Ovary (tissue), 9 donors: ENCODE measurements around the gene GNA14. TPM values are rescaled to one million over a fixed set of nuclear protein-coding genes. Genes with fewer than 3 reads are reported as not detected.

Source experiments
- DNase-seq, 5 donors: peaks; one replicate each; pipeline ENCODE4 v3.0.0-alpha.2; 2019 to 2020
- H3K27ac ChIP-seq, 2 donors: fragments of 200-600 bp; one replicate each; pipeline versions ENCODE4 v1.5.1 to v1.8.0; 2019 to 2022
- H3K27me3 ChIP-seq: fragments of 200-600 bp; one replicate; pipeline ENCODE4 v1.8.0; 2022
- H3K36me3 ChIP-seq: fragments of 200-600 bp; sonication (generic); one replicate; pipeline ENCODE4 v1.5.1; 2019
- H3K4me1 ChIP-seq: one replicate; pipeline ENCODE4 v1.8.1; 2013; ENCODE audit warnings: mild to moderate bottlenecking, moderate library complexity; ENCODE audit not compliant: insufficient read depth
- H3K4me3 ChIP-seq: fragments of 200-600 bp; sonication (generic); one replicate; pipeline ENCODE4 v1.5.1; 2017
- H3K9me3 ChIP-seq, 2 donors: fragments of 200-600 bp in 1 of 2; sonication (generic) in 1 of 2; one replicate each; pipeline versions ENCODE4 v1.5.1 to v1.8.1; 2013 to 2019; ENCODE audit warnings: mild to moderate bottlenecking in 1 of 2, moderate library complexity in 1 of 2
- EP300 ChIP-seq: sonication (generic); formaldehyde crosslinking; IDR thresholded peaks from one replicate; pipeline ENCODE4 v1.6.1; 2017; ENCODE audit warnings: antibody characterized with exemption
- POLR2A ChIP-seq: fragments of 450-650 bp; IDR thresholded peaks from one replicate; pipeline ENCODE4 v1.6.1; 2017; ENCODE audit warnings: antibody characterized with exemption, mild to moderate bottlenecking, moderate library complexity
- WGBS, 3 donors: extraction: QIAGEN DNeasy Blood & Tissue Kit in 1 of 3; methylation state at CpG; one replicate each; pipeline versions ENCODE4 v1.1.5 to v1.1.7; 2013 to 2017; 5-methylcytosine and 5-hydroxymethylcytosine counted together
- intact Hi-C, 4 donors: fragments of 100-400 bp; cut with DNase I; formaldehyde crosslinking; loops; one replicate each; pipeline versions ENCODE4 v1.11.0 to v1.15.1; 2022 to 2023
- polyA plus RNA-seq, 2 donors: library from polyadenylated mRNA; stranded (reverse); fragments of 200-250 nt in 1 of 2; fragments of 350-450 nt in 1 of 2; fragmentation: Illumina TruSeq in 1 of 2; extraction: RNeasy Lipid Tissue Mini Kit (QIAGEN cat#74804) in 1 of 2; gene quantifications; one replicate each; pipeline ENCODE4 v1.2.3, GENCODE V29; 2013 to 2014
- total RNA-seq, 7 donors: library from RNA; depleted of rRNA in 2 of 7; stranded (reverse); fragments of >200 nt in 2 of 7; fragmentation: NEBNext Ultra II Directional in 3 of 7; extraction: Animal tissue kit (Norgen Biotek cat#: 25700) in 3 of 7; gene quantifications; one replicate each; pipeline versions ENCODE4 v1.1.0 to v1.2.4, GENCODE V29; 2016 to 2023
- TF ChIP-seq, protein P1 (sequence below), 3 donors: fragments of 450-650 bp in 2 of 3; fragments of 200-600 bp in 1 of 3; IDR thresholded peaks; one replicate each; pipeline versions ENCODE4 v1.5.1 to v1.8.0; 2016 to 2022; ENCODE audit warnings: antibody characterized with exemption in 3 of 3, mild to moderate bottlenecking in 1 of 3
- donor health status: DM: no; HTN: no; CAD: no; lungs with moderate emphysema.
- donor health status: DM: no; HTN: no; CAD: no.
- donor health status: Bipolar disorder and iron deficiency.
- donor health status: DM: yes; HTN: yes; CAD: no.
- donor health status: DM: no; HTN: no; CAD: no.
- donor health status: DM: yes; HTN: yes; CAD: no.

Gene GNA14
- total and polyA plus RNA-seq, 9 donors: 4.9 to 9.9 (median 7.6) TPM

DNA sequence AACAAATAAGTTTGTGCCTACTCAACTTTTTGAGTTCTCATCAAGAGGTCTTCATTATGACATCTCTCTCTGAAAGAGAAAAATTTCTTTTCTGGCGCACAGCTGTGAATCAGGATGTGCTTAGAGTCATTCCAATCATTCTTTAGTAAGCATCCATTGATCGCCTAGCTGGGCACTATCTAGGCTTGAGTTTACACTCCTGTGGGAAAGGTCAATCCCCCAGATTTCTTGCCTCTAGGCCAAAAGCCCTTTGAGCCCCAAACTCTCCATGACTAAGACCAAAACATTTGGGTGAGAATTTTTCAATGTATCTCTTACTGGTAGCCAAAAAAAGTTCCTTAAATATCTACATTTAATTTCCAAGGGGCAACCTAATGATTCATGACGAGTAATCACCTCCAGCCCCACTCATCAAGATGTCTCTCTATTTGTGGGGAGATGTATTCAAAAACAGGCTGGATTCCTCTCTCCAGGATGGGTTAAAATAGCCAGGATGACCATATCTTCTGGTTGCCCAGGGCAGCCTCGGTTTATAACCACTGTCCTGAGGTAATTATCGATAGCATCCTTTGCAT lies 101.7 kb downstream of the GNA14 start:
- Histone ChIP-seq H3K4me1 (no peaks in the 10 kb centered on the region), H3K27me3 (no peaks in the 10 kb centered on the region), H3K9me3 (no peaks in the 10 kb centered on the region), H3K27ac (no peak overlapping the region), H3K4me3 (no peak overlapping the region), H3K36me3 (no peaks in the 10 kb centered on the region)
- TF ChIP-seq, protein P1, sequence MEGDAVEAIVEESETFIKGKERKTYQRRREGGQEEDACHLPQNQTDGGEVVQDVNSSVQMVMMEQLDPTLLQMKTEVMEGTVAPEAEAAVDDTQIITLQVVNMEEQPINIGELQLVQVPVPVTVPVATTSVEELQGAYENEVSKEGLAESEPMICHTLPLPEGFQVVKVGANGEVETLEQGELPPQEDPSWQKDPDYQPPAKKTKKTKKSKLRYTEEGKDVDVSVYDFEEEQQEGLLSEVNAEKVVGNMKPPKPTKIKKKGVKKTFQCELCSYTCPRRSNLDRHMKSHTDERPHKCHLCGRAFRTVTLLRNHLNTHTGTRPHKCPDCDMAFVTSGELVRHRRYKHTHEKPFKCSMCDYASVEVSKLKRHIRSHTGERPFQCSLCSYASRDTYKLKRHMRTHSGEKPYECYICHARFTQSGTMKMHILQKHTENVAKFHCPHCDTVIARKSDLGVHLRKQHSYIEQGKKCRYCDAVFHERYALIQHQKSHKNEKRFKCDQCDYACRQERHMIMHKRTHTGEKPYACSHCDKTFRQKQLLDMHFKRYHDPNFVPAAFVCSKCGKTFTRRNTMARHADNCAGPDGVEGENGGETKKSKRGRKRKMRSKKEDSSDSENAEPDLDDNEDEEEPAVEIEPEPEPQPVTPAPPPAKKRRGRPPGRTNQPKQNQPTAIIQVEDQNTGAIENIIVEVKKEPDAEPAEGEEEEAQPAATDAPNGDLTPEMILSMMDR (IDR thresholded peaks at IDR 0.05): no peak
- TF ChIP-seq EP300 (no peak), POLR2A (no peak)
- WGBS, 3 donors: 77 to 83% (median 82%) methylated on average over 5 of the region's 5 CpGs
- no peak for DNase-seq
- intact Hi-C loops: no loop called here

DNA sequence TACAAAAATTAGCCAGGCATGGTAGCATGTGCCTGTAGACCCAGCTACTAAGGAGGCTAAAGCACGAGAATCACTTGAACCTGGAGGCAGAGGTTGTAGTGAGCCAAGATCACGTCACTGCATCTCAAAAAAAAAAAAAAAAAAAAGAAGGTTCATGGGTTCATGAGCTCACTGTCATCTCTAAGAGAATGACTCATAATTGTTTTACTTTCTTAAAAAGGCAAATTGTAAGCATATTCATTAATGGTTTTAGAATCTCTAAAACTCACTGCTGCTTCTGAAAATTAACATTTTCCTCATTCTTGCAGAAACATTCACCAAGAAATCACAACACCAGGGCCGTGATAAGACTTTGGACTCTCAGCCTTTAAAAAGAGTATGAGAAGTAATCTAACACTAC lies 103.6 kb downstream of the GNA14 start:
- Histone ChIP-seq H3K27me3 (no peaks in the 10 kb centered on the region), H3K36me3 (no peaks in the 10 kb centered on the region), H3K27ac (no peak overlapping the region), H3K9me3 (no peaks in the 10 kb centered on the region), H3K4me1 (no peaks in the 10 kb centered on the region), H3K4me3 (no peak overlapping the region)
- no peak for TF ChIP-seq EP300
- TF ChIP-seq POLR2A: no peak
- TF ChIP-seq, protein P1 (IDR thresholded peaks at IDR 0.05): no peak
- intact Hi-C loops: no loop called here
- 15 to 17% (median 16%) methylated on average over 3 of the region's 3 CpGs for WGBS, 3 donors
- DNase-seq: no peak

DNA sequence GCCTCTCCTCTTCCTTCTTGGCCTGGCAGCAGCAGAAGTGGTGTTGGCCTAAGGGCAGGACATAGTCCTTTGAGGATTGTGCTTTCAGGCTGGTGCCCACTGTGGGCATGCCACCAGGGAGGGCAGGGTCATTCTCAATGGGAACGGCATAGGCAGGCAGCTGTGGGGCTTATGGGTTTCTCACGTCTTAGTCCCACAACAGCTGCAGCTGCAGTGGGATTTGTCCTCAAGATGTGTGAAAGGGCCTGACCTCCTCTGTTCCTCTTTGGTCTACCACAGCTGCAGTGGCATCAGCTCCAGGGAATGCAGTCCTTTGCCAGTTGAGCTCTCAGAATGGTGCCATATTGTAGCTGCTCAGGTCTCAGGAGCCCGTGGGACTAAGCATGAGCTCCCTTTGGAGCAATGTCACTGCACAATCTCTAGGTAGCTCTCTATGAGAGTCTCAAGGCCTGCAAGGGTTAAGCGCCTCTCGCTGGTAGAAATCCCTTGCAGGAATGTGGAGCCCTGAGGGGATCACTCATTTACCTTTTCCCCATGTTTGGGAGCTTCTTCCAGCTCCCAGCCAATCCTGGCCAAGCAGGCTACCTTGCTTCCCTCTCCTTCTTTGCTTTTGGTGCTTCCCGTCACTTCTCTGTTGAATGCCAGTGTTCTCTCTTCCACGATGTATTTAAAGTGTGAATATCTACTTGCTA lies 104.8 kb downstream of the GNA14 start:
- DNase-seq: no peak
- 92 to 96% (median 93%) methylated on average over 7 of the region's 7 CpGs for WGBS, 3 donors
- intact Hi-C loops: no loop called here

DNA sequence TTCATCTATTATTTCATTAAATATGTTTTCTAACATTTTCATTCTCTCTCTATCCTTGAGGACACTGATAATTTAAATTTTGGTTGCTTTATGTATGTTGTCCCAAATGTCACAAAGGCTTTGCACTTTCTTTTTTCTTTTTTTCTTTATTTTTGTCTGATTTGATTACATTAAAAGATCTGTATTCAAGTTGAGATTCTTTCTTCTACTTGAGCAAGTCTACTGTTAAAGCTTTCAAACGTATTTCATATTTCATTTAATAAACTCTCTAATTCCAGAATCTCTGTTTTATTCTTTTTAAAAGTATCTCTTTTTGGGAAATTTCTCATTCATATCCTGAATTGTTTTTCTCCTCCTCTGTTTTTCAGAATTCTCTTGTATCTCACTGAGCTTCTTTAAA lies 106.5 kb downstream of the GNA14 start:
- no peaks in the 10 kb centered on the region for H3K4me1 ChIP-seq
- 89 to 92% (median 89%) methylated on average over 1 of the region's 1 CpG for WGBS, 3 donors
- intact Hi-C loops: no loop called here
- TF ChIP-seq POLR2A (no peak), EP300 (no peak)
- TF ChIP-seq, protein P1 (IDR thresholded peaks at IDR 0.05): no peak
- H3K4me3 ChIP-seq: no peak overlapping the region
- no peak overlapping the region for H3K27ac ChIP-seq
- DNase-seq: no peak
- H3K27me3 ChIP-seq: no peaks in the 10 kb centered on the region
- no peaks in the 10 kb centered on the region for H3K9me3 ChIP-seq
- H3K36me3 ChIP-seq: no peaks in the 10 kb centered on the region

More for the DNA sequence above, 104.8 kb downstream of the GNA14 start:
- Histone ChIP-seq H3K36me3 (no peaks in the 10 kb centered on the region), H3K9me3 (no peaks in the 10 kb centered on the region), H3K4me1 (no peaks in the 10 kb centered on the region), H3K27me3 (no peaks in the 10 kb centered on the region), H3K4me3 (no peak overlapping the region), H3K27ac (no peak overlapping the region)
- TF ChIP-seq, protein P1 (IDR thresholded peaks at IDR 0.05): no peak
- TF ChIP-seq EP300 (no peak), POLR2A (no peak)
